NCI-H460 (cell line): ENCODE data around the gene LYRM7. TPM values are rescaled to one million over a fixed set of nuclear protein-coding genes. Genes with fewer than 3 reads are reported as not detected.

Source experiments
- DNase-seq: peaks from one replicate; pipeline ENCODE4 v3.0.0-alpha.2; 2016; ENCODE audit warnings: low read depth; ENCODE audit errors: extremely low read depth
- total RNA-seq: library from RNA; depleted of rRNA; stranded (reverse); fragments of >200 nt; shearing (Covaris generic); gene quantifications from 2 replicates; pipeline ENCODE4 v1.2.3, GENCODE V29; 2014; rRNA removed

LYRM7 gene
- total RNA-seq, 1 experiment from 2014 or later: 14.8 TPM

DNA sequence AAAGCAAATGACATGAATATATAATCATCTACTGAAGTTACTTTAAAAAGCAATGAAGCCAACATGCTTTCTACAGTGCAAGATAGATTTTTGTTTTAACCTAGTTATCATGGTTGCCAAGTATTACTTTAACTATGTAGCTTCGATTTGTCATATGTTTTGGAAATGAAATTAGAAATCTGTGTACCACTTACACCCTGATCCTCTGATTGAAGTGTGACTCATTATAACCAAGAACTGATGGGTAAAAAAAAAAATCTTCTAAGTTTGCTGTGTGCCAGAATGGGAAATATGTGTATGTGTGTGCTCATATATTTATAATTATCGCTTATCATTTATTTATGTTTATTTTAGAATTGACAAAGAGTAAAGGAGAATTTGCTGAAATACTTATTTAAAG is 84.0 kb downstream of the LYRM7 start:
- DNase-seq: no peak

Other genes starting within 250 kb of the LYRM7 start
- 596 and 611 TPM in 2 replicates for gene HINT1, start 5.7 kb upstream of the LYRM7 start, total RNA-seq
- 45.9 and 51.8 TPM in 2 replicates for gene CDC42SE2, start 93.1 kb downstream of the LYRM7 start, total RNA-seq